Stimulated activated CD4-positive, alpha-beta T cell treated with anti-CD3 and anti-CD28 coated beads, Interleukin-15, amount 100 ng/mL, for 24 hours (primary cell): Measurements from ENCODE around the gene EPAS1.

Experiments
- DNase-seq: peaks from one replicate; pipeline ENCODE4 v3.0.0-alpha.2; 2020

Gene EPAS1

GRCh38 chr2:46303822-46304221 is 6.6 kb downstream of the EPAS1 start:
- DNase-seq: no peak

- DNase-seq: no peak
These were observed 7.4 kb downstream of the EPAS1 start for GRCh38 chr2:46304635-46305034.

GRCh38 chr2:46305187-46305586 is 8.0 kb downstream of the EPAS1 start:
- no peak for DNase-seq

- DNase-seq: no peak
These were observed 8.6 kb downstream of the EPAS1 start for GRCh38 chr2:46305767-46306166.

- DNase-seq: no peak
These were observed 9.1 kb downstream of the EPAS1 start for GRCh38 chr2:46306330-46306751.

GRCh38 chr2:46306988-46307655 is 9.9 kb downstream of the EPAS1 start:
- no peak for DNase-seq

- DNase-seq: no peak
These were observed 10.9 kb downstream of the EPAS1 start for GRCh38 chr2:46308081-46308480.

- no peak for DNase-seq
These were observed 11.4 kb downstream of the EPAS1 start for GRCh38 chr2:46308629-46309028.

- DNase-seq: no peak
These were observed 12.1 kb downstream of the EPAS1 start for GRCh38 chr2:46309052-46309953.

- no peak for DNase-seq
These were observed 13.2 kb downstream of the EPAS1 start for GRCh38 chr2:46310446-46310845.

GRCh38 chr2:46311651-46312223 is 14.5 kb downstream of the EPAS1 start:
- no peak for DNase-seq

- DNase-seq: no peak
These were observed 15.9 kb downstream of the EPAS1 start for GRCh38 chr2:46313063-46313462.

- no peak for DNase-seq
These were observed 17.0 kb downstream of the EPAS1 start for GRCh38 chr2:46314065-46314835.

GRCh38 chr2:46315103-46315890 is 18.1 kb downstream of the EPAS1 start:
- DNase-seq: peak; percentile 24

GRCh38 chr2:46317094-46317486 is 19.9 kb downstream of the EPAS1 start:
- DNase-seq: no peak

GRCh38 chr2:46318579-46319460 is 21.6 kb downstream of the EPAS1 start:
- no peak for DNase-seq

GRCh38 chr2:46319711-46320110 is 22.5 kb downstream of the EPAS1 start:
- DNase-seq: no peak

- no peak for DNase-seq
These were observed 22.9 kb downstream of the EPAS1 start for GRCh38 chr2:46320141-46320567.

GRCh38 chr2:46323730-46324129 is 26.5 kb downstream of the EPAS1 start:
- DNase-seq: no peak

- no peak for DNase-seq
These were observed 28.1 kb downstream of the EPAS1 start for GRCh38 chr2:46325182-46325928.
